GM23248 (cell line): Measurements from ENCODE around the gene TRIM44. TPM values are rescaled to one million over a fixed set of nuclear protein-coding genes. Genes with fewer than 3 reads are reported as not detected.
A peak's percentile ranks its signal among the peaks of the same experiment; 100 is the strongest.

Experiments
- DNase-seq: peaks from one replicate; pipeline ENCODE4 v3.0.0-alpha.2; 2015
- H2AFZ ChIP-seq: fragments of 200-600 bp; sonication (generic); 2 replicates; pipeline ENCODE4 v1.6.1; 2016; ENCODE audit warnings: antibody characterized with exemption
- H3F3A ChIP-seq: fragments of 200-600 bp; sonication (generic); 2 replicates; pipeline ENCODE4 v1.6.1; 2016; ENCODE audit warnings: mild to moderate bottlenecking, antibody characterized with exemption, mixed run types; ENCODE audit not compliant: insufficient read depth
- H3K27ac ChIP-seq: fragments of 200-600 bp; sonication (generic); 2 replicates; pipeline ENCODE4 v1.5.1; 2016; ENCODE audit warnings: mild to moderate bottlenecking
- H3K27me3 ChIP-seq: fragments of 200-600 bp; sonication (generic); replicated peaks from 2 replicates; pipeline ENCODE4 v1.6.1; 2016; ENCODE audit warnings: mild to moderate bottlenecking; ENCODE audit not compliant: insufficient read depth
- H3K36me3 ChIP-seq: fragments of 200-600 bp; sonication (generic); 2 replicates; pipeline ENCODE4 v1.6.1; 2016; ENCODE audit warnings: low read depth, mild to moderate bottlenecking
- H3K4me1 ChIP-seq: fragments of 200-600 bp; sonication (generic); 2 replicates; pipeline ENCODE4 v1.6.1; 2016; ENCODE audit warnings: mild to moderate bottlenecking; ENCODE audit not compliant: insufficient read depth
- H3K4me2 ChIP-seq: fragments of 200-600 bp; sonication (generic); one replicate; pipeline ENCODE4 v1.6.1; 2016; ENCODE audit warnings: mild to moderate bottlenecking; ENCODE audit not compliant: unreplicated experiment
- H3K4me3 ChIP-seq: fragments of 200-600 bp; sonication (generic); 2 replicates; pipeline ENCODE4 v1.5.1; 2016; ENCODE audit warnings: mild to moderate bottlenecking
- H3K79me2 ChIP-seq: fragments of 200-600 bp; sonication (generic); 2 replicates; pipeline ENCODE4 v1.6.1; 2016; ENCODE audit warnings: mild to moderate bottlenecking; ENCODE audit not compliant: insufficient read depth
- H3K9ac ChIP-seq: fragments of 200-600 bp; sonication (generic); 2 replicates; pipeline ENCODE4 v1.6.1; 2016; ENCODE audit warnings: mild to moderate bottlenecking
- H3K9me2 ChIP-seq: fragments of 200-600 bp; sonication (generic); 2 replicates; pipeline ENCODE4 v1.6.1; 2016; ENCODE audit warnings: mixed run types, mild to moderate bottlenecking, moderate library complexity; ENCODE audit not compliant: insufficient read depth
- H3K9me3 ChIP-seq: fragments of 200-600 bp; sonication (generic); one replicate; pipeline ENCODE4 v1.6.1; 2017; ENCODE audit warnings: low read depth
- H4K20me1 ChIP-seq: fragments of 200-600 bp; sonication (generic); 2 replicates; pipeline ENCODE4 v1.6.0; 2016; ENCODE audit not compliant: insufficient read depth
- EZH2 ChIP-seq: fragments of 200-600 bp; sonication (generic); IDR thresholded peaks from 2 replicates; pipeline ENCODE4 v1.6.1; 2018; ENCODE audit warnings: antibody characterized with exemption, mild to moderate bottlenecking; ENCODE audit not compliant: insufficient read depth, poor library complexity, severe bottlenecking
- EZH2phosphoT487 ChIP-seq: fragments of 200-600 bp; sonication (generic); IDR thresholded peaks from 2 replicates; pipeline ENCODE4 v1.6.1; 2018; ENCODE audit warnings: antibody characterized with exemption, moderate library complexity, mild to moderate bottlenecking, low read depth; ENCODE audit not compliant: insufficient read depth
- WGBS, 2 experiments: methylation state at CpG; one replicate each; pipeline ENCODE4 v1.1.6; 2015 to 2017; ENCODE audit warnings: low lambda C conversion rate in 2 of 2, low coverage in 1 of 2; ENCODE audit errors: missing lambda C conversion rate in 2 of 2; 5-methylcytosine and 5-hydroxymethylcytosine counted together
- in situ Hi-C: fragments of 300-500 bp; cut with MboI; formaldehyde crosslinking; loops from 2 replicates; pipeline ENCODE4 v1.15.0; 2020
- polyA plus RNA-seq: library from polyadenylated mRNA; unstranded; fragments of >200 nt; fragmentation: Nextera tagmentation; extraction: Ambion mirVana; gene quantifications from 2 replicates; pipeline ENCODE4 v1.2.1, GENCODE V29; 2016
- total RNA-seq: library from RNA; depleted of rRNA; stranded (reverse); fragments of >200 nt; shearing (Covaris generic); gene quantifications from 2 replicates; pipeline ENCODE4 v1.2.3, GENCODE V29; 2014

The TRIM44 gene
- total and polyA plus RNA-seq, 2 experiments from 2014 or later, result 32.2 to 37.1 TPM

DNA sequence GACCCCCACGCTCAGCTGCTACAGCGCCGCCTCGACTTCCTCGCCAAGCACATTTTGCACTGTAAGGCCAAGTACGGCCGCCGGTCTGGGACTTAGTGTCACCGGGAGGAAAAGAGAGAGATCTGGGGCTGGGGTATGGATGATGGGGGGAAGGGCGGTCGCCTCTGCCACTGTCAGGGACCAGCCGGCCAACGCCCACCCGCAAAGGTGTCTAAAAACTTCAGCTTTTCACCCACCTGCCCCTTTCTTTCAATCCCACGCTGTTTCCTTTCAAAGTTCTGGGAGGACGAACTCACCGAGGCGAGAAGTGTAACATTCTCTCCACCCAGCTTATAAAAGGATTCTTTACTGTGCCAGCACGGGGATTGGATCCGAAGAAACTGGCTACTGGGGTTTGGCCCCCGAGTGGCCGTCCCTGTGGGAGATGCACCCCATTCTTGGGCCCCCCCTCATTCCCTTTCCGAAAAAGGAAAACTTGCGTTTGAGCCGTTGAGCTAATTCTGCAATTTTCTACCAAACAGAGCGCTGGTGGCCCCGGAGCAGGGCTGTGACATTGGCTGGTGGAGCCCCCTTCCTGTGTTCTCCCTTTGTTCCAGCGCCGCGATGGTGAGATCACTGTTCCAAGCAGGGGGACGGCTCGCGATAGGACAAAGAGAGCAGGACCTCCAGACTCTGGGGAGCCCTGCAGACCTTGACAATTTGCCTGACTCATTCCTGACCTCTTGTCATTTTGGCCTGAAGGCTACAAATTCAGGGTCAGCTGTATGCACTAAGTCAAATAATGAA, 42.5 kb upstream of the TRIM44 start:
- DNase-seq, result no peak
- WGBS, 2 experiments, result 31% methylated on average over 33 of the region's 33 CpGs
- Histone ChIP-seq H3K9me3 (no peaks in the 10 kb centered on the region), H3K27me3 (no peaks in the 10 kb centered on the region), H3K4me1 (peaks cover 51% of the 10 kb centered on the region), H3K9ac (peak overlapping the region; percentile 79), H2AFZ (peak overlapping the region; percentile 57), H3K9me2 (no peaks in the 10 kb centered on the region), H3K27ac (no peak overlapping the region), H3K79me2 (peaks cover 19% of the 10 kb centered on the region), H4K20me1 (no peaks in the 10 kb centered on the region), H3F3A (peaks cover 37% of the 10 kb centered on the region), H3K36me3 (no peaks in the 10 kb centered on the region), H3K4me3 (peak overlapping the region; percentile 72), H3K4me2 (peak overlapping the region; percentile 81)
- TF ChIP-seq EZH2phosphoT487, result no peak
- no peak for TF ChIP-seq EZH2
- in situ Hi-C loops, result loop anchor here (5.0 to 25.0 kb wide), 4 partner anchors 195 to 642 kb away; no protein-coding TSS in a partner anchor

DNA sequence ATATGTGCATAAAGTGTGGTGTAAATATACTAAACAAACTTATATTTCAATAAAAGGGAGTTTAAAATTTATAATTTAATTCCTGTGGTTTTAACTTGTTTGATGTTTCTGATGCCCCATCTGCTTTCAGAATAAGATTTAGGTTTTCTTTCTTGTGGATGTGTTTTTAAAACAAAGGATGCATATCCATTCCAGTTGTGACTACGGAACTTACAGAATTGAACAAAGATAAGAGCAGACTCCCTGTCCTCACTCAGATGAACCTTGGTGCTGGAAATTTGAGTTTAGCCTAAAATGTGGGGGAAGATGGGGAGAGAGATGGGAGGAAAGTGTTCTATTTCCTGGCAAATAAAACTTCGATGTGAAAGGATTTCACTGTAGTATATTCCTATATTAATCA, 41.8 kb upstream of the TRIM44 start:
- Histone ChIP-seq H3K36me3 (no peaks in the 10 kb centered on the region), H3F3A (peaks cover 37% of the 10 kb centered on the region), H3K79me2 (peaks cover 19% of the 10 kb centered on the region), H3K9ac (no peak overlapping the region), H3K9me3 (no peaks in the 10 kb centered on the region), H3K9me2 (no peaks in the 10 kb centered on the region), H2AFZ (no peak overlapping the region), H4K20me1 (no peaks in the 10 kb centered on the region), H3K4me2 (peak overlapping the region; percentile 81), H3K27ac (no peak overlapping the region), H3K4me3 (peak overlapping the region; percentile 72; the same call in 1 of the 2 replicates), H3K4me1 (peaks cover 46% of the 10 kb centered on the region), H3K27me3 (no peaks in the 10 kb centered on the region)
- no peak for DNase-seq
- in situ Hi-C loops, result loop anchor here (25.0 kb wide), 1 partner anchor 517 kb away; no protein-coding TSS in a partner anchor
- 89 to 95% methylated on average over 2 of the region's 2 CpGs for WGBS, 2 experiments
- TF ChIP-seq EZH2, result no peak
- TF ChIP-seq EZH2phosphoT487, result no peak

DNA sequence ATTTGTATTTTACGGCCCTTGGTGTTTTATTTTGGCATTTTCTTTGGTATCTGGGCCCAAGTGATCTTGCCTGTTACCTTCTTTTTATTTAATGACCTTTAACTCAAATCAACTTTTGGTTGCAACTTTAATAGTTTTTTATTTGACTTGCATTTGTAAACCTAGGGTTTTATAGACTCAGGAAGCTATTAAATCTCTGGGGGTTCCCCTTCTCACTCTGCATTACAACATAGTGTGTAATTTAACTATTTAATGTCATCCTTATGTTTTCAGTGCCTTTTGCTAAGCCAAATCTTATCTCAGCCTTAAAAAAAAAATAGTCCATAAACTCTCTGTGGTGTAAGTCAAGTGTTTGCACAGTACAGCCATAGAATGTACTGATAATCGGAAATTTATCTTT, 41.0 kb upstream of the TRIM44 start:
- Histone ChIP-seq H3F3A (peaks cover 37% of the 10 kb centered on the region), H3K36me3 (no peaks in the 10 kb centered on the region), H3K79me2 (peaks cover 19% of the 10 kb centered on the region), H3K9me2 (no peaks in the 10 kb centered on the region), H3K27ac (peak overlapping the region; percentile 19; the same call in 1 of the 2 replicates), H3K9ac (no peak overlapping the region), H4K20me1 (no peaks in the 10 kb centered on the region), H3K4me1 (peaks cover 42% of the 10 kb centered on the region), H2AFZ (no peak overlapping the region), H3K9me3 (no peaks in the 10 kb centered on the region), H3K27me3 (no peaks in the 10 kb centered on the region), H3K4me2 (peak overlapping the region; percentile 43), H3K4me3 (peak overlapping the region; percentile 7; the same call in 1 of the 2 replicates)
- WGBS, 2 experiments, result 92 to 97% methylated on average over 2 of the region's 2 CpGs
- DNase-seq, result no peak
- no peak for TF ChIP-seq EZH2
- no peak for TF ChIP-seq EZH2phosphoT487
- in situ Hi-C loops, result loop anchor here (25.0 kb wide), 1 partner anchor 516 kb away; no protein-coding TSS in a partner anchor

DNA sequence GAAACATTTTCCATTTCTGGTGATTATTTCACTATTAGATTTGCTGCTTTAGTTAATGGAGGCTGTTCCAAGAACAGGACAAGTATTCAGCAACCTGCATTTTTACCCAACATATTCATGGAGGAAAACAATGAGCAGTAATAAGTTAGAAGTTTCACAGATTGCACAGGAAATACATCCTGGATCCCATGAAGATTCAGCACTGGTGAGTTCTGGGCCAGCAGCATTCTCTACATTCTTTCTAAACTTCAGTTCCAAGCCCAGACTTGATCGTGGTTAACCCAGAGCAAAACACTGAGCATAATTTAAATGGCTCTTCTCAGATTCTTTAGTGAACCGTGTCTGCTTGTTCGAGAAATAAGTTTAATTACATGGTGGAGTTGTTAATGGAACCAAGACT, 40.5 kb upstream of the TRIM44 start:
- Histone ChIP-seq H3F3A (peaks cover 38% of the 10 kb centered on the region), H4K20me1 (no peaks in the 10 kb centered on the region), H3K4me1 (peaks cover 40% of the 10 kb centered on the region), H3K36me3 (no peaks in the 10 kb centered on the region), H3K9ac (no peak overlapping the region), H3K9me2 (no peaks in the 10 kb centered on the region), H3K27ac (peak overlapping the region; percentile 19; the same call in 1 of the 2 replicates), H3K4me2 (peak overlapping the region; percentile 43), H3K9me3 (no peaks in the 10 kb centered on the region), H3K79me2 (peaks cover 19% of the 10 kb centered on the region), H2AFZ (no peak overlapping the region), H3K27me3 (no peaks in the 10 kb centered on the region), H3K4me3 (peak overlapping the region; percentile 26; the same call in 1 of the 2 replicates)
- WGBS, 2 experiments, result 19 to 25% methylated on average over 3 of the region's 3 CpGs
- peak; percentile 81 for DNase-seq
- in situ Hi-C loops, result loop anchor here (25.0 kb wide), 1 partner anchor 515 kb away; no protein-coding TSS in a partner anchor
- no peak for TF ChIP-seq EZH2phosphoT487
- TF ChIP-seq EZH2, result no peak
